ENCODE measurements around the gene UBQLN1. TPM values are rescaled to one million over a fixed set of nuclear protein-coding genes. Genes with fewer than 3 reads are reported as not detected.

Gene UBQLN1
- total RNA-seq, 2 donors from 2014 or later = 114 to 119 TPM

- Mint-ChIP-seq H3K27ac (peak overlapping the region; percentile 46), H3K36me3 (ENCODE audit: low read depth) (peaks cover 24% of the 10 kb centered on the region), H3K9me3 (peaks cover 9% of the 10 kb centered on the region), H3K27me3 (ENCODE audit: insufficient read depth) (no peaks in the 10 kb centered on the region), H3K4me1 (peaks cover 18% of the 10 kb centered on the region), H3K4me3 (no peak overlapping the region)
- peak overlapping the region; percentile 1 for H3K4me3 ChIP-seq (ENCODE audit: low read length)
- no peaks in the 10 kb centered on the region for H3K4me1 ChIP-seq (ENCODE audit: control insufficient read depth, insufficient read depth, low read length)
- 83 to 96% methylated on average over 4 to 6 of the region's 6 CpGs for WGBS, 2 experiments (ENCODE audit: insufficient coverage in 1 of 2, insufficient read length in 1 of 2)
- no peak overlapping the region for H3K9ac ChIP-seq (ENCODE audit: extremely low read depth, low read length, poor library complexity, severe bottlenecking)
- DNase-seq = no peak
- H3K9me3 ChIP-seq (ENCODE audit: control insufficient read depth, low read length) = peaks cover 16% of the 10 kb centered on the region
- peaks cover 27% of the 10 kb centered on the region for H3K36me3 ChIP-seq (ENCODE audit: control insufficient read depth, insufficient read depth, low read length)
- H3K27ac ChIP-seq (ENCODE audit: low read depth, low read length) = no peak overlapping the region
- H3K27me3 ChIP-seq (ENCODE audit: control insufficient read depth, insufficient read depth, low read length, poor library complexity, severe bottlenecking) = no peaks in the 10 kb centered on the region
- no peak for TF ChIP-seq CTCF (conservative IDR thresholded peaks at IDR 0.05)
Observed at GRCh38 chr9:83701769-83702168, 6.0 kb downstream of the UBQLN1 start.

GRCh38 chr9:83701286-83701685, 6.5 kb downstream of the UBQLN1 start:
- no peak for TF ChIP-seq CTCF (conservative IDR thresholded peaks at IDR 0.05)
- Mint-ChIP-seq H3K27me3 (ENCODE audit: insufficient read depth) (no peaks in the 10 kb centered on the region), H3K27ac (no peak overlapping the region), H3K4me1 (peaks cover 17% of the 10 kb centered on the region), H3K9me3 (peaks cover 9% of the 10 kb centered on the region), H3K4me3 (no peak overlapping the region), H3K36me3 (ENCODE audit: low read depth) (peaks cover 23% of the 10 kb centered on the region)
- no peak overlapping the region for H3K27ac ChIP-seq (ENCODE audit: low read depth, low read length)
- peaks cover 27% of the 10 kb centered on the region for H3K36me3 ChIP-seq (ENCODE audit: control insufficient read depth, insufficient read depth, low read length)
- no peaks in the 10 kb centered on the region for H3K27me3 ChIP-seq (ENCODE audit: control insufficient read depth, insufficient read depth, low read length, poor library complexity, severe bottlenecking)
- peak overlapping the region; percentile 1 for H3K4me3 ChIP-seq (ENCODE audit: low read length)
- 85% methylated on average over 1 of the region's 1 CpG; no CpG with 5 or more reads in 1 of the 2 experiments for WGBS, 2 experiments (ENCODE audit: insufficient coverage in 1 of 2, insufficient read length in 1 of 2)
- peaks cover 16% of the 10 kb centered on the region for H3K9me3 ChIP-seq (ENCODE audit: control insufficient read depth, low read length)
- H3K9ac ChIP-seq (ENCODE audit: extremely low read depth, low read length, poor library complexity, severe bottlenecking) = no peak overlapping the region
- H3K4me1 ChIP-seq (ENCODE audit: control insufficient read depth, insufficient read depth, low read length) = no peaks in the 10 kb centered on the region
- DNase-seq = no peak

- no peak overlapping the region for H3K27ac Mint-ChIP-seq
Observed at GRCh38 chr9:83699615-83700014, 8.1 kb downstream of the UBQLN1 start.

More at GRCh38 chr9:83699615-83700014, 8.1 kb downstream of the UBQLN1 start:
- H3K36me3 Mint-ChIP-seq (ENCODE audit: low read depth) = peaks cover 11% of the 10 kb centered on the region
- WGBS, 2 experiments (ENCODE audit: insufficient coverage in 1 of 2, insufficient read length in 1 of 2) = 92 to 93% methylated on average over 2 to 3 of the region's 3 CpGs
- no peaks in the 10 kb centered on the region for H3K27me3 Mint-ChIP-seq (ENCODE audit: insufficient read depth)
- Histone ChIP-seq H3K4me3 (ENCODE audit: low read length) (no peak overlapping the region), H3K9me3 (ENCODE audit: control insufficient read depth, low read length) (peaks cover 4% of the 10 kb centered on the region), H3K4me1 (ENCODE audit: control insufficient read depth, insufficient read depth, low read length) (no peaks in the 10 kb centered on the region), H3K27me3 (ENCODE audit: control insufficient read depth, insufficient read depth, low read length, poor library complexity, severe bottlenecking) (no peaks in the 10 kb centered on the region), H3K9ac (ENCODE audit: extremely low read depth, low read length, poor library complexity, severe bottlenecking) (no peak overlapping the region), H3K36me3 (ENCODE audit: control insufficient read depth, insufficient read depth, low read length) (peaks cover 16% of the 10 kb centered on the region), H3K27ac (ENCODE audit: low read depth, low read length) (no peak overlapping the region)
- H3K4me3 Mint-ChIP-seq = no peak overlapping the region
- H3K9me3 Mint-ChIP-seq = no peaks in the 10 kb centered on the region
- TF ChIP-seq CTCF (conservative IDR thresholded peaks at IDR 0.05) = no peak
- peaks cover 8% of the 10 kb centered on the region for H3K4me1 Mint-ChIP-seq
- no peak for DNase-seq

All from endodermal cell (in vitro differentiated cells).